Gastroesophageal sphincter (tissue), 3 donors: Measurements from ENCODE around the gene PELO.

Experiments used
- CTCF ChIP-seq, 4 experiments: fragments of 200-600 bp in 2 of 4; fragments of 450-650 bp in 2 of 4; sonication (generic) in 1 of 4; IDR thresholded peaks; one replicate each; pipeline ENCODE4 v1.5.1; 2017 to 2019; ENCODE audit warnings: antibody characterized with exemption in 4 of 4, mild to moderate bottlenecking in 2 of 4, moderate library complexity in 2 of 4
- POLR2A ChIP-seq, 2 donors: fragments of 450-650 bp; IDR thresholded peaks; one replicate each; pipeline ENCODE4 v1.6.1; 2017; ENCODE audit warnings: antibody characterized with exemption in 2 of 2, mild to moderate bottlenecking in 2 of 2, moderate library complexity in 1 of 2
- POLR2AphosphoS5 ChIP-seq: sonication (generic); formaldehyde crosslinking; IDR thresholded peaks from one replicate; pipeline ENCODE4 v1.6.1; 2017; ENCODE audit warnings: antibody characterized with exemption

- TF ChIP-seq POLR2AphosphoS5 (no peak), CTCF (IDR thresholded peaks at IDR 0.05) (no peak), POLR2A (IDR thresholded peaks at IDR 0.05) (no peak)
These were observed 23.5 kb downstream of the PELO start for GRCh38 chr5:52811067-52811749.
